HepG2 (cell line): Measurements from ENCODE around the gene UBE2R2. TPM values are rescaled to one million over a fixed set of nuclear protein-coding genes. Genes with fewer than 3 reads are reported as not detected.

Source experiments
- BATF2 ChIP-seq: sonication (generic); formaldehyde crosslinking; IDR thresholded peaks from 2 replicates; pipeline ENCODE4 v1.8.0; 2022; ENCODE audit warnings: mild to moderate bottlenecking, missing genetic modification reagents, moderate library complexity
- GZF1 ChIP-seq: sonication (generic); formaldehyde crosslinking; IDR thresholded peaks from 2 replicates; pipeline ENCODE4 v1.5.1; 2020; ENCODE audit warnings: mild to moderate bottlenecking, missing genetic modification reagents
- NR1H2 ChIP-seq: sonication (generic); formaldehyde crosslinking; IDR thresholded peaks from 2 replicates; pipeline ENCODE4 v1.8.1; 2022; ENCODE audit warnings: low read depth, missing genetic modification reagents, borderline replicate concordance
- PHF21A ChIP-seq: sonication (generic); formaldehyde crosslinking; IDR thresholded peaks from 2 replicates; pipeline ENCODE4 v1.5.0; 2020; ENCODE audit warnings: mild to moderate bottlenecking, missing genetic modification reagents
- PPARG ChIP-seq: conservative IDR thresholded peaks from 2 replicates; pipeline ENCODE4 v1.6.1; 2016; ENCODE audit warnings: missing biosample characterization, missing genetic modification reagents
- SMAD1 ChIP-seq: sonication (generic); formaldehyde crosslinking; IDR thresholded peaks from 2 replicates; pipeline ENCODE4 v1.4.0; 2020; ENCODE audit warnings: missing genetic modification reagents, low read depth, mild to moderate bottlenecking, borderline replicate concordance
- SMARCE1 ChIP-seq: fragments of 450-650 bp; IDR thresholded peaks from 2 replicates; pipeline ENCODE4 v1.6.1; 2017; ENCODE audit warnings: borderline replicate concordance
- TEAD3 ChIP-seq: optimal IDR thresholded peaks from 2 replicates; pipeline ENCODE3; 2016; ENCODE audit warnings: borderline replicate concordance
- ZBTB8A ChIP-seq: sonication (generic); formaldehyde crosslinking; IDR thresholded peaks from 2 replicates; pipeline ENCODE4 v1.4.0; 2020; ENCODE audit warnings: mild to moderate bottlenecking, low read depth, missing genetic modification reagents, borderline replicate concordance
- ZMYM2 ChIP-seq: sonication (generic); formaldehyde crosslinking; IDR thresholded peaks from 2 replicates; pipeline ENCODE4 v1.8.0; 2022; ENCODE audit warnings: mild to moderate bottlenecking, missing genetic modification reagents
- ZNF317 ChIP-seq: sonication (generic); formaldehyde crosslinking; IDR thresholded peaks from 2 replicates; pipeline ENCODE4 v1.5.0; 2020; ENCODE audit warnings: mild to moderate bottlenecking, missing genetic modification reagents
- ZNF512 ChIP-seq: sonication (generic); formaldehyde crosslinking; IDR thresholded peaks from 2 replicates; pipeline ENCODE4 v1.4.0; 2020; ENCODE audit warnings: mild to moderate bottlenecking, missing genetic modification reagents
- ZNF550 ChIP-seq: sonication (generic); formaldehyde crosslinking; IDR thresholded peaks from 2 replicates; pipeline ENCODE4 v1.4.0; 2020; ENCODE audit warnings: mild to moderate bottlenecking, missing genetic modification reagents, borderline replicate concordance
- ZNF646 ChIP-seq: sonication (generic); formaldehyde crosslinking; IDR thresholded peaks from 2 replicates; pipeline ENCODE4 v1.9.0; 2021; ENCODE audit warnings: mild to moderate bottlenecking, missing genetic modification reagents
- ZNF710 ChIP-seq: sonication (generic); formaldehyde crosslinking; IDR thresholded peaks from 2 replicates; pipeline ENCODE4 v1.5.0; 2020; ENCODE audit warnings: mild to moderate bottlenecking, missing genetic modification reagents, borderline replicate concordance
- ZSCAN30 ChIP-seq: sonication (generic); formaldehyde crosslinking; IDR thresholded peaks from 2 replicates; pipeline ENCODE4 v1.5.0; 2020; ENCODE audit warnings: mild to moderate bottlenecking, missing genetic modification reagents
- polyA plus RNA-seq, 8 experiments: library from polyadenylated mRNA; depleted of rRNA in 3 of 8; stranded (reverse) in 7 of 8; unstranded in 1 of 8; fragments of >200 nt; fragmentation: Illumina TruSeq in 4 of 8; extraction: Trizol in 4 of 8; gene quantifications; 2 replicates each; pipeline versions ENCODE4 v1.2.1 to v1.2.3, GENCODE V29; 2011 to 2016; ENCODE audit warnings: low read depth in 4 of 8, missing spikeins in 1 of 8, mixed read lengths in 1 of 8; ENCODE audit not compliant: insufficient read depth in 1 of 8
- total RNA-seq, 5 experiments: library from RNA; depleted of rRNA; stranded (reverse); fragments of >200 nt; fragmentation: Illumina TruSeq; extraction: Trizol; gene quantifications; 2 replicates each; pipeline ENCODE4 v1.2.3, GENCODE V29; 2016; ENCODE audit warnings: low read depth in 1 of 5

The UBE2R2 gene
- total and polyA plus RNA-seq, 2 of the 13 experiments (the other 11 are each of a cell fraction or from before 2014, with no cell fraction given): 14.8 to 20.9 TPM

- TF ChIP-seq BATF2 (CRISPR knock-in tag) (no peak), SMAD1 (CRISPR knock-in tag) (no peak), ZNF550 (CRISPR knock-in tag) (no peak), ZNF317 (CRISPR knock-in tag) (no peak), TEAD3 (peak; percentile 83), ZMYM2 (peak; percentile 98), ZNF710 (CRISPR knock-in tag) (peak; percentile 68; the same call in 1 of the 2 replicates), ZNF646 (CRISPR knock-in tag) (peak; percentile 77; the same call in 1 of the 2 replicates), ZBTB8A (CRISPR knock-in tag) (no peak), GZF1 (CRISPR knock-in tag) (no peak), ZNF512 (CRISPR knock-in tag) (peak; percentile 90), SMARCE1 (no peak), ZSCAN30 (CRISPR knock-in tag) (no peak), NR1H2 (CRISPR knock-in tag) (no peak), PHF21A (CRISPR knock-in tag) (peak; percentile 65; the same call in 1 of the 2 replicates), PPARG (CRISPR knock-in tag) (peak; percentile 64)
Observed at GRCh38 chr9:33939924-33940874, 123.2 kb downstream of the UBE2R2 start (continued).
